Calu3 (cell line): ENCODE data around the gene GLS. TPM values are rescaled to one million over a fixed set of nuclear protein-coding genes. Genes with fewer than 3 reads are reported as not detected.

Experiments used
- BruUV-seq: library from RNA; stranded (reverse); fragments of 400-500 nt; replicated peaks from 2 replicates; lab custom pipeline; 2021; lab: Mats Ljungman, UMichigan
- CTCF ChIA-PET: fragments of 300-600 bp; sonication (Branson Sonifier 250); formaldehyde crosslinking; loops from one replicate; lab custom pipeline; 2022; ENCODE audit warnings: antibody characterized with exemption; lab: Charles Lee
- DNase-seq: peaks from one replicate; pipeline ENCODE4 v3.0.0; 2022
- H3K27ac Mint-ChIP-seq: one replicate; pipeline ENCODE4 v1.8.0; 2022; ENCODE audit warnings: mixed read lengths; ENCODE audit not compliant: unreplicated experiment
- H3K27me3 Mint-ChIP-seq: one replicate; pipeline ENCODE4 v1.8.0; 2022; ENCODE audit warnings: mixed read lengths; ENCODE audit not compliant: unreplicated experiment
- H3K36me3 Mint-ChIP-seq: one replicate; pipeline ENCODE4 v1.8.0; 2022; ENCODE audit warnings: mild to moderate bottlenecking, moderate library complexity, mixed read lengths; ENCODE audit not compliant: insufficient read depth, unreplicated experiment
- H3K4me1 Mint-ChIP-seq: one replicate; pipeline ENCODE4 v1.8.0; 2022; ENCODE audit warnings: mild to moderate bottlenecking, low read depth, mixed read lengths; ENCODE audit not compliant: unreplicated experiment
- H3K4me3 Mint-ChIP-seq: one replicate; pipeline ENCODE4 v1.8.0; 2022; ENCODE audit warnings: mild to moderate bottlenecking, low read depth, moderate library complexity, mixed read lengths; ENCODE audit not compliant: unreplicated experiment
- H3K9me3 Mint-ChIP-seq: one replicate; pipeline ENCODE4 v1.8.0; 2022; ENCODE audit warnings: low read depth, mixed read lengths; ENCODE audit not compliant: unreplicated experiment
- intact Hi-C: fragments of 100-400 bp; cut with micrococcal nuclease; formaldehyde crosslinking; loops from one replicate; pipeline ENCODE4 v1.10.0; 2022; ENCODE audit not compliant: unreplicated experiment
- total RNA-seq: library from RNA; stranded (reverse); gene quantifications from 2 replicates; pipeline ENCODE4 v1.2.3, GENCODE V29; 2022
- TF ChIP-seq, protein P1 (sequence below): fragments of 200-600 bp; IDR thresholded peaks from one replicate; pipeline ENCODE4 v1.8.0; 2022; ENCODE audit warnings: antibody characterized with exemption; ENCODE audit not compliant: unreplicated experiment

The GLS gene
- total RNA-seq, 1 experiment from 2014 or later = 115 TPM

DNA sequence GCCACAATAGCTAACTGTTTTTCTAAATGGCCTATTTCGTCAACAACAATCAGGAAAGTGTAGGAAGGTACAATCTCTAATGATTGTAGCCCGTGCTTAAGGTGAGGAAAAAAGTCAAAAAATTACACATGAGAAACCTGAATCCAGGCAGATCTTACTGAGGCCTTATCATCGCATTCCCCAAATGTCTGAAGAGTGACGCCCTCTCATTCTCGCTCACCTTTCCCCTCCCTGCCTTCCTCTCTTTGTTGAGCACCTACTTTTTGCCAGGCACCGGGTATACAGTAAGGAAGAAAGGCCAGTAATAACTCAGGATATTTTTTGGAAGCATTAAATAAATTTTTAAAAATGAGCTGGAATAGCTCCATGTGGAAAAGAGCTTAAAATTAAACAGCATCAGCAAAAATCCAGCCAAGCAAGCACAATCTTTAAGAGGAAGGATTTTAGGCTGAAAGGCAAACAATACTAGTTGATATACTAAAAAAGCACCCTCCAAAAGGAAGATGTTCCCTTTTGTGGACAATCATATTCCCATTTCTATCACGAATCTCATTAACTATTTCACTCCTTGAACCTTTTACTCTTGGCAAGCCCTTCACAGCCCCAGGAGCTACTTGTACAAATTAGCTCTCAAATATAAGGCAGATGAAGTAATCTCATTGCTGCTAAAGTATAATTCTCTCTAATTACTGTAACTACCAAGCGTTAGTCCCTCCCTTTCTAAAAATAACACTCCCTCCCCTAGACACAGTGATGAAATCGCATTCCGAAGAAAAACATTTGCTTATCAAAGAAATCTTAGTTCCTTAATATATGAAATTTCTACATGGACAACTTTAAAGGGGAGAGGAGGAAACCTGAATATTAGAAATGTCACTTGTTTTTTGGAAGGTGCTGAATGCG is 93.4 kb downstream of the GLS start:
- intact Hi-C loops = no loop called here
- H3K27me3 Mint-ChIP-seq = no peaks in the 10 kb centered on the region
- H3K9me3 Mint-ChIP-seq = no peaks in the 10 kb centered on the region
- H3K4me3 Mint-ChIP-seq = no peak overlapping the region
- no TSS peak for BruUV-seq
- TF ChIP-seq, protein P1, sequence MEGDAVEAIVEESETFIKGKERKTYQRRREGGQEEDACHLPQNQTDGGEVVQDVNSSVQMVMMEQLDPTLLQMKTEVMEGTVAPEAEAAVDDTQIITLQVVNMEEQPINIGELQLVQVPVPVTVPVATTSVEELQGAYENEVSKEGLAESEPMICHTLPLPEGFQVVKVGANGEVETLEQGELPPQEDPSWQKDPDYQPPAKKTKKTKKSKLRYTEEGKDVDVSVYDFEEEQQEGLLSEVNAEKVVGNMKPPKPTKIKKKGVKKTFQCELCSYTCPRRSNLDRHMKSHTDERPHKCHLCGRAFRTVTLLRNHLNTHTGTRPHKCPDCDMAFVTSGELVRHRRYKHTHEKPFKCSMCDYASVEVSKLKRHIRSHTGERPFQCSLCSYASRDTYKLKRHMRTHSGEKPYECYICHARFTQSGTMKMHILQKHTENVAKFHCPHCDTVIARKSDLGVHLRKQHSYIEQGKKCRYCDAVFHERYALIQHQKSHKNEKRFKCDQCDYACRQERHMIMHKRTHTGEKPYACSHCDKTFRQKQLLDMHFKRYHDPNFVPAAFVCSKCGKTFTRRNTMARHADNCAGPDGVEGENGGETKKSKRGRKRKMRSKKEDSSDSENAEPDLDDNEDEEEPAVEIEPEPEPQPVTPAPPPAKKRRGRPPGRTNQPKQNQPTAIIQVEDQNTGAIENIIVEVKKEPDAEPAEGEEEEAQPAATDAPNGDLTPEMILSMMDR = no peak
- H3K27ac Mint-ChIP-seq = no peak overlapping the region
- no peaks in the 10 kb centered on the region for H3K4me1 Mint-ChIP-seq
- H3K36me3 Mint-ChIP-seq = peaks cover 82% of the 10 kb centered on the region
- DNase-seq = no peak
- CTCF ChIA-PET = no interaction called here

DNA sequence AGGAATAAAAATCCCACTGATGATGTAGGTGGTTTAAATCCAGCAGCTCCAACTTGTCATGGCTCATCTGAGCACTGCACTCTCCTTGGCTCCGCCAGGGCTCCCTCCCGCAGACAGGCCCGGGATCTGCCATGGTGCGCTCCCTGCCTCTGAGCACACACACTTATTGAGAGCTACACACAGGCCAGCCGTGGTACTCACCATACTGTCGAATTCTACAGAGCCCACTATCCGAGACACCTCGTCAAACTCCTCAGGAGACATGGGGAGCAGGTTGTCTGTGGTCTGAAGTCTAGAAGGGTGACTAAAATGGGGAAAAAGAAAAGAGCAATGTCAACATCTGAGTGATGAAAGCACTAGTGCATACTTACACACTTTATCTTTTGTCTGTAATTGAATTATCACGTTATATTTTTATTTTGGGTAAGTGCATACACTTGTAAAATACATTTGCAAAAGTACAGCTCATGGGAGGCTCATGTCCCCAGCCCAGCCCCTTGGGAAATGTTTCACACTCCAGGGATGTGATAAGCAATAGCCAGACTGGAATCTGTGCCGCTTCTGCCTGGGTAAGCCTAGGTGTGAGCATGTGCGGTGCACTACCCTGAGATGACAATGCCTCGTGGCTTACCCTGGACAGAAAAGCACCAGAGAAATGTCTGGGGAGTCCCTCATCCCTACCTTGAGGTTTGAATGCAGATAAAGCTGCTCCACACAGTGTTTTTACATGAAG is 94.2 kb downstream of the GLS start:
- no peak overlapping the region for H3K27ac Mint-ChIP-seq
- peaks cover 79% of the 10 kb centered on the region for H3K36me3 Mint-ChIP-seq
- CTCF ChIA-PET = no interaction called here
- no peak overlapping the region for H3K4me3 Mint-ChIP-seq
- TF ChIP-seq, protein P1 = no peak
- no peak for DNase-seq
- no peaks in the 10 kb centered on the region for H3K4me1 Mint-ChIP-seq
- no TSS peak for BruUV-seq
- H3K9me3 Mint-ChIP-seq = no peaks in the 10 kb centered on the region
- intact Hi-C loops = no loop called here
- H3K27me3 Mint-ChIP-seq = no peaks in the 10 kb centered on the region

DNA sequence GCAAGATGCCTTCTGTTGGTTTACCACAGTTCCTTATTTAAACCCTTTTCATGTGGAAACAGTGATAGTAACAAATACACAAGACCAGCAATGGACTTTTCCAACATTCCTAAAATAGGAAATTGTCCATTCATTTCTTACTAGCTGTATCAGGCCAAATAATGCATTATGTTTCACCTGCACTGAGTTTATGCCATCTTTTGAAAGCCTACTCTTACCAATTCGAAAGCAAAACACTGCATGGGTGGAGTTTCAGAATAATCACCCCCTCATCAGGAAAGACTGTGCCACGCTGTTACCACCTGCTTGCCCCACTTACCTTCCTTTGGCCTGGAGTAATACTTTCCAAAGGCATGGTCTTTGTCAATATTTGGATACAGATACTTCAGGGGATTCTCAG is 95.9 kb downstream of the GLS start:
- no peak overlapping the region for H3K27ac Mint-ChIP-seq
- H3K36me3 Mint-ChIP-seq = peaks cover 79% of the 10 kb centered on the region
- no peaks in the 10 kb centered on the region for H3K9me3 Mint-ChIP-seq
- no peak overlapping the region for H3K4me3 Mint-ChIP-seq
- TF ChIP-seq, protein P1 = no peak
- CTCF ChIA-PET = no interaction called here
- no TSS peak for BruUV-seq
- intact Hi-C loops = no loop called here
- no peaks in the 10 kb centered on the region for H3K27me3 Mint-ChIP-seq
- no peak for DNase-seq
- H3K4me1 Mint-ChIP-seq = no peaks in the 10 kb centered on the region

DNA sequence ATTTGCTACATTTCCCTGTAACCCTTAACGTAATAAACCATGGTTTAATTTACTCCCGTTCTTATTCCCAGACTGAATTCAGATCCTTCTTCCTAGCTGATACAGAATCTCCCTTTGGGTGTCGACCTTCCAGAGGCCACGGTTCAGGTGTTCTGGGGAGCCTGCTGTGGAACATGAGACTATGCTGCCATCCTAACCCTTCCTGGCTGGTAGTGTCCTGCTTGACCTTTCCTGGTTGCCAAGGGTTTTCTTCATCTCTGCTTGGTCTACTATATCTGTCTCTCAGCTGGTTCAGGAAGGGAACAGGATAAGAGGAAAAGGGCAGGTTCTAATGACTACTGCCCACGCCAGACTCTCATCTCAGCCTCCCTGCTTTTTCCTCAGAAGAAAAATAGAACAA is 96.9 kb downstream of the GLS start:
- no peak overlapping the region for H3K27ac Mint-ChIP-seq
- H3K9me3 Mint-ChIP-seq = no peaks in the 10 kb centered on the region
- TF ChIP-seq, protein P1 = no peak
- intact Hi-C loops = no loop called here
- H3K4me3 Mint-ChIP-seq = no peak overlapping the region
- no peaks in the 10 kb centered on the region for H3K27me3 Mint-ChIP-seq
- no TSS peak for BruUV-seq
- CTCF ChIA-PET = no interaction called here
- no peak for DNase-seq
- H3K36me3 Mint-ChIP-seq = peaks cover 81% of the 10 kb centered on the region
- H3K4me1 Mint-ChIP-seq = no peaks in the 10 kb centered on the region
